Measurements from ENCODE around the gene AMPD2. TPM values are rescaled to one million over a fixed set of nuclear protein-coding genes. Genes with fewer than 3 reads are reported as not detected.

Gene AMPD2
- total RNA-seq, 1 experiment from 2014 or later, result 69.9 TPM

DNA sequence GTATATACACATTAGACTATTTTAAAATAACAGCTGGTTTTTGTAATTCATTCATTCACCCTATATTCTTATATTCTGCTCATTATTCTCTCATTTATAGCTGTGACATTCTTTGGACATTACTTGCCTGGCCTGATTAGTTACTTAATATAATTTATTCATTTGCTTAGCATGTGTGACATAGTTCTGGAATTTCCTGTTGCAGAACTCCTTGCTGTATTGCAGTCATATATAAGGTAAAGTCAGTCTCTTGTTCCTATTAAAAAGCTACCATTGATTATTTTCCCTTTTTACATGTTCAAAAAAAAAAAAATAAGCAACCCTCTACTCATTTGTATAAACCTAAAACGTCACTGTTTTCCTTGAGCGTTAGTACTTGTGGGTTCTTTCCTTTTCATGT is 24.1 kb upstream of the AMPD2 start:
- ChIA-PET RAD21 (ENCODE audit: low non-redundant PET in 1 of 2, low total read pairs in 2 of 2, uncharacterized antibody in 2 of 2, unreplicated experiment in 2 of 2) (no interaction called here), CTCF (no interaction called here), POLR2A (no interaction called here)
- no peaks in the 10 kb centered on the region for H3K4me1 ChIP-seq (ENCODE audit: control insufficient read depth in 1 of 2, insufficient read depth in 2 of 2, low read length in 2 of 2)
- H3K27me3 ChIP-seq (ENCODE audit: insufficient read depth, low read length), result no peaks in the 10 kb centered on the region
- H3K9me3 ChIP-seq (ENCODE audit: control insufficient read depth in 1 of 2, insufficient read depth in 1 of 2, low read depth in 1 of 2, low read length in 2 of 2), result no peaks in the 10 kb centered on the region
- H3K27ac ChIP-seq (ENCODE audit: low read depth, low read length), result no peak overlapping the region
- TF ChIP-seq POLR2A (IDR thresholded peaks at IDR 0.05; ENCODE audit: borderline replicate concordance, extremely low read depth, insufficient read depth, insufficient read length) (no peak), CBX3 (IDR thresholded peaks at IDR 0.05; ENCODE audit: low read depth) (no peak), TCF7L2 (IDR thresholded peaks at IDR 0.05; ENCODE audit: borderline replicate concordance, extremely low read depth, insufficient read depth, insufficient read length) (no peak), SIN3A (IDR thresholded peaks at IDR 0.05; ENCODE audit: low read depth) (no peak), CEBPB (IDR thresholded peaks at IDR 0.05; ENCODE audit: low read depth) (no peak), ELF1 (IDR thresholded peaks at IDR 0.05; ENCODE audit: borderline replicate concordance, low read depth) (no peak), EGR1 (IDR thresholded peaks at IDR 0.05; ENCODE audit: low read depth) (no peak), FOSL1 (IDR thresholded peaks at IDR 0.05; ENCODE audit: low read depth) (no peak), JUND (IDR thresholded peaks at IDR 0.05) (no peak)
- TF ChIP-seq, protein P1, sequence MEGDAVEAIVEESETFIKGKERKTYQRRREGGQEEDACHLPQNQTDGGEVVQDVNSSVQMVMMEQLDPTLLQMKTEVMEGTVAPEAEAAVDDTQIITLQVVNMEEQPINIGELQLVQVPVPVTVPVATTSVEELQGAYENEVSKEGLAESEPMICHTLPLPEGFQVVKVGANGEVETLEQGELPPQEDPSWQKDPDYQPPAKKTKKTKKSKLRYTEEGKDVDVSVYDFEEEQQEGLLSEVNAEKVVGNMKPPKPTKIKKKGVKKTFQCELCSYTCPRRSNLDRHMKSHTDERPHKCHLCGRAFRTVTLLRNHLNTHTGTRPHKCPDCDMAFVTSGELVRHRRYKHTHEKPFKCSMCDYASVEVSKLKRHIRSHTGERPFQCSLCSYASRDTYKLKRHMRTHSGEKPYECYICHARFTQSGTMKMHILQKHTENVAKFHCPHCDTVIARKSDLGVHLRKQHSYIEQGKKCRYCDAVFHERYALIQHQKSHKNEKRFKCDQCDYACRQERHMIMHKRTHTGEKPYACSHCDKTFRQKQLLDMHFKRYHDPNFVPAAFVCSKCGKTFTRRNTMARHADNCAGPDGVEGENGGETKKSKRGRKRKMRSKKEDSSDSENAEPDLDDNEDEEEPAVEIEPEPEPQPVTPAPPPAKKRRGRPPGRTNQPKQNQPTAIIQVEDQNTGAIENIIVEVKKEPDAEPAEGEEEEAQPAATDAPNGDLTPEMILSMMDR (IDR thresholded peaks at IDR 0.05 in 2 of 3, conservative IDR thresholded peaks at IDR 0.05 in 1 of 3; ENCODE audit: borderline replicate concordance in 1 of 3, insufficient read depth in 1 of 3, low read depth in 2 of 3, low read length in 2 of 3), result no peak
- TF ChIP-seq, protein P2, sequence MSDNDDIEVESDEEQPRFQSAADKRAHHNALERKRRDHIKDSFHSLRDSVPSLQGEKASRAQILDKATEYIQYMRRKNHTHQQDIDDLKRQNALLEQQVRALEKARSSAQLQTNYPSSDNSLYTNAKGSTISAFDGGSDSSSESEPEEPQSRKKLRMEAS (IDR thresholded peaks at IDR 0.05), result no peak
- H3K9me2 ChIP-seq (ENCODE audit: insufficient read depth), result no peaks in the 10 kb centered on the region
- H3K79me2 ChIP-seq (ENCODE audit: insufficient read depth, low read length), result no peaks in the 10 kb centered on the region
- no peak overlapping the region for H2AFZ ChIP-seq (ENCODE audit: low read depth, low read length, poor library complexity, severe bottlenecking)
- H3K4me3 ChIP-seq (replicated peaks in 1 of 2; ENCODE audit: low read depth in 1 of 2, low read length in 2 of 2), result no peak overlapping the region
- peaks cover 10 to 17% of the 10 kb centered on the region in 2 experiments; a peak in 3 of 4 replicates for H3K36me3 ChIP-seq (ENCODE audit: control insufficient read depth in 1 of 2, insufficient read depth in 2 of 2, low read length in 2 of 2)
- ATAC-seq, result no peak
- intact Hi-C loops (cut with micrococcal nuclease), result no loop called here
- H3K9ac ChIP-seq (ENCODE audit: low read length), result no peak overlapping the region
- no peak overlapping the region for H3K4me2 ChIP-seq (ENCODE audit: low read length)
- DNase-seq (ENCODE audit: low read depth, low spot score), result no peak
- BruUV-seq (replicated peaks), result no TSS peak
- H4K20me1 ChIP-seq (ENCODE audit: insufficient read depth), result no peaks in the 10 kb centered on the region
